IPS DF 4.7 (cell line): Measurements from ENCODE around the gene ORAI1.
A peak's percentile ranks its signal among the peaks of the same experiment; 100 is the strongest.
"Not testable (repeated sequence)": the region's sequence is repeated elsewhere in the genome, so short reads cannot be mapped to it uniquely, and the experiment has no call there.

Source experiments
- DNase-seq: peaks from one replicate; pipeline ENCODE4 v3.0.0-alpha.2; 2013; ENCODE audit warnings: low spot score; ENCODE audit errors: extremely low read depth

ORAI1 gene

DNA sequence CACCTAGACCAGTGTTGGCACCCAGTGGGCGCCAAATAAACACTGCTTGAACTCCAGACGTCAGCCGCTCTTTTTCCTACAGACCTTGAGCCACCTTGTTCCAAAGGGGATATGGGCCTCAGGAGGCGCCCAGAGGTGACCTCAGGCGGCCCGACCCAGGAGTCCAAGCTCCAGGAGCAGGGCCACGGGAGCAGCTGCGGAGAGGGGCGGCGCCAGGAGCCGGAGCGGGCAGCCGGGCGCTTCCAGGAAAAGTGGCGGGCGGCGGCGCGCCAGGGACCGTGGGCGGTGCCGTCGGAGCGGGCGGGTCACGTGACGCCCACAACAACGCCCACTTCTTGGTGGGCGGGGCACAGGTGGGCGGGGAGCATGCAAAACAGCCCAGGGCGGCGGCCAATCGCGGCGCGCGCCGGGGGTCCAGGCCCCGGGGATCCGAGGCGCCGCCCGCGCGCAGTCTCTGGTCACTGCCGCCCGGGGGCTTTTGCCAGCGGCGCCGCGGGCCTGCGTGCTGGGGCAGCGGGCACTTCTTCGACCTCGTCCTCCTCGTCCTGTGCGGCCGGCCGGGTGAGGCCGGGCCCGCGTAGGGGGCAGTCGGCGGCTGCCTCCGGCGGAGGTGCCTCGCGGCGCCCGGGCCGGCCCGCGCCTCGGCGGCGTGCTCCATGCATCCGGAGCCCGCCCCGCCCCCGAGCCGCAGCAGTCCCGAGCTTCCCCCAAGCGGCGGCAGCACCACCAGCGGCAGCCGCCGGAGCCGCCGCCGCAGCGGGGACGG lies at the start of gene ORAI1:
TSS of gene ORAI1 (plus strand) at position 444 of the 766 bp plus-strand sequence.
- no peak for DNase-seq

DNA sequence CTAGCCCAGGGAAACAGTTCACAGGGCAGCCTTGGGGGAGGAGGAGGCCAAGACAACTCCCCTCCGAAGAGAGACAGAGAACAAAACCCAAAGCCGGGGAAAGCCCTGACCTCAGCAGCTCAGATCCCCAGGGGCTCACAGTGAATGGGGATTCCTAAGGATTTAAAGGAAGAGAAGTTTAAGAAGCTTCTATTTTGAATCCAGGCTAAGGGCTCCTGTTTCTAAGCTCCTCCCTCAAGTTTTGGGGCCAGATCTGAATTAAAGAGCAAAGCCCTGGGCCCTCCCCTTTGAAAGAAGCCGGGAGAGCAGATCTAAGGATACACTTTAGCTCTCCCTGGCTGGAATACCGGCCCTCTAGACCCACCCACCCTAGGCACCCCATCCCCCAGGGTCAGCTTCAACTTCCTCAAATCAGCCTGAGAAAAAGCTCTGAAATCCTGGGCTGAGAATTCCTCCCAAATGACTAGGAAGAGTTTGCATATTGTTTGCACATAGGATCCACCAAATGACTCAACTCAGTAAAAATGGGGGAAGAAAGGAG lies 49.4 kb upstream of the ORAI1 start:
- DNase-seq: no peak

GRCh38 chr12:121577443-121578180 lies 48.7 kb upstream of the ORAI1 start:
- no peak for DNase-seq

DNA sequence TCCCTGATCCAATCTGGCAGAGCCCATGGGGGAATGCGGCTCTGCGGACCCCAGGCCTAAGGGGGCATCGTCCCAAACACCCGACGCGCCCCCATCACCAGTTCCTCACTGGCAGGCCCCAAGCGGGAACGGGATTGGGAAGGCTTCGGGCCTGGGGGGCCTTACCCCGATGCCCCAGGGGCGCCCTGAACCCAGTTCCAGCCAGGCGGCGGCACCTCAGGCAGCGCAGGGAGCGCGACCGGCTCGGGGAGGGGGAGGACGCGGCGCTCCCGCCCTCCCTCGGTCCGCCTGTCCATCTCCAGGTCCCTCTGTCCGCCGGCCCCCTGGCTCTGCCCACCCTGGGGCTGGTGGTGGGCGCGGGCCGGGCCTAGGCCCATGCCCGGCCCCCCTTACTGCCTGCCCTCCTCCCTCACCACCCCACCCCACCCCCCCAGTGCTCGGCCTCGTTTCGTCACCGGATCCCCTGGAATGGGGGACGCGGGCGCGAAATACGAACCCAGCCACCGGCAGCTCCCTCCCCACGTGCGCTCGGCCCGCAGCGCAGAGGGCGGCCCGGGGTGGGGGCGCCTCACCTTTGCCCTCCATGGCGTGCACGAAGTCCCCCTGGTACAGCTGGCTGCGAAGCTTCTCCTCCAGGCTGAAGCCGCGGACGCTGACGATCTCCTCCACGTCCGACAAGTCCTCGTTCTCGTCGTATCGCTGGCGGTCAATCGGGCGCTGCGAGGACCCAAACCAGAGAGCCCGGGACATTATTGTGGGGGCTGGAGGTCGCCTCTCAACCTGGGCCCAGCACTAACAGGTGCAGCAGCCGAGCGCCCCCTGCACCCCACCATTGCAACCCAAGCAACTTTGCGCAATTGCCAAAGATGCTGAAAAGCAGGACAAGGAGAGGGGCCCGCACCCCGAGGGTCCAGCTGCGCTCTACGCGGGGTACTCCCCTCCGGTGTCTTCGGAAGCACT lies 47.8 kb upstream of the ORAI1 start:
- no peak for DNase-seq

DNA sequence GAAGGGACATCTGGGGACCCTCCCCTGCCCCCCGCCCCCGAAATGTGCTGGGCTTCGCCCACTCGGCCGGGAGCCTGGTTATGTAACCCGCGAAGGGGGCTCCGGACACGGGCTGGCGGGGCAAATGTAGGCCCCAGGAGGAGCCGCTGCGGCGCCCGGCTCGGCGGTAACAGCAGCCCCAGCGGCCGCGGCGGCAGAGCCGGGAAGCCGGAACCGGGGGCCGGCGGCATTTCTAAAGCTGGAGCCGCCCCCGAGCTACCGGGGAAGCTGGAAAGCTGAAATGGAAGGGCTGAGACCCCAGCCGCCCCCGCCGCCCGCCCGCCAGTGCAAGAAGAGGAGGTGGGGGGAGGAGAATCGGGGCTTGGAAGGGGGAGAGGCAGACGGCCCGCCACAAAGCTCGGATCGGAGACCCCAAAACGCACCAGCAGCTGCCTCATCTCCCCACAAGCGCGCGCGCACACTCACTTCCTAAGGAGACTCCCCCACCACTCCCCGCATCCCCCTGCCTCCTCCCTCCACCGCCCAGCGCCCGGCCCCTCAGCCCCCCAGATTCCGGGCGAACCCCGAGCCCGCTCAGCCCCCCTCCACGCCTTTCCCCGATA lies 47.0 kb upstream of the ORAI1 start:
- no peak for DNase-seq

- no peak for DNase-seq
These were observed 46.1 kb upstream of the ORAI1 start for GRCh38 chr12:121579981-121580868.

GRCh38 chr12:121580959-121581685 lies 45.2 kb upstream of the ORAI1 start, which contains the start of gene KDM2B:
Gene KDM2B (minus strand): TSS chr12:121581023. CDS start chr12:121580911, 112 bp downstream.
- no peak for DNase-seq

GRCh38 chr12:121581686-121582429 lies 44.5 kb upstream of the ORAI1 start:
- no peak for DNase-seq

GRCh38 chr12:121582583-121583333 lies 43.6 kb upstream of the ORAI1 start:
- DNase-seq: peak; percentile 96

- not testable (repeated sequence) for DNase-seq
These were observed 43.0 kb upstream of the ORAI1 start for GRCh38 chr12:121583334-121583661.

GRCh38 chr12:121584885-121585284 lies 41.4 kb upstream of the ORAI1 start:
- not testable (repeated sequence) for DNase-seq

- no peak for DNase-seq
These were observed 35.7 kb upstream of the ORAI1 start for GRCh38 chr12:121590476-121591143.

- DNase-seq: no peak
These were observed 34.0 kb upstream of the ORAI1 start for GRCh38 chr12:121592320-121592719.

- DNase-seq: no peak
These were observed 30.8 kb upstream of the ORAI1 start for GRCh38 chr12:121595520-121595919.

DNA sequence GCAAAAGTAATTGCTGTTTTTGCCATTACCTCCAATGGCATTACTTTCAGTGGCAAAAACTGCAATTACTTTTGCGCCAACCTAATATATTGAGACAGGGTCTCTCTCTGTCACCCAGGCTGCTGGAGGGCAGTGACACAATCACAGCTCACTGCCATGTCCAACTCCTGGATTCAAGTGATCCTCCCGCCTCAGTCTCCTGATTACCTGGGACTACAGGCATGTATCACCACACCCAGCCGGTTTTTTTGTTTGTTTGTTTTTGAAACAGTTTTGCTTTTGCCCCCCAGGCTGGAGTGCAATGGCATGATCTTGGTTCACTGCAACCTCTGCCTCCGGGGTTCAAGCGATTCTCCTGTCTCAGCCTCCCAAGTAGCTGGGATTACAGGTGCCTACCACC lies 29.8 kb upstream of the ORAI1 start:
- DNase-seq: no peak

DNA sequence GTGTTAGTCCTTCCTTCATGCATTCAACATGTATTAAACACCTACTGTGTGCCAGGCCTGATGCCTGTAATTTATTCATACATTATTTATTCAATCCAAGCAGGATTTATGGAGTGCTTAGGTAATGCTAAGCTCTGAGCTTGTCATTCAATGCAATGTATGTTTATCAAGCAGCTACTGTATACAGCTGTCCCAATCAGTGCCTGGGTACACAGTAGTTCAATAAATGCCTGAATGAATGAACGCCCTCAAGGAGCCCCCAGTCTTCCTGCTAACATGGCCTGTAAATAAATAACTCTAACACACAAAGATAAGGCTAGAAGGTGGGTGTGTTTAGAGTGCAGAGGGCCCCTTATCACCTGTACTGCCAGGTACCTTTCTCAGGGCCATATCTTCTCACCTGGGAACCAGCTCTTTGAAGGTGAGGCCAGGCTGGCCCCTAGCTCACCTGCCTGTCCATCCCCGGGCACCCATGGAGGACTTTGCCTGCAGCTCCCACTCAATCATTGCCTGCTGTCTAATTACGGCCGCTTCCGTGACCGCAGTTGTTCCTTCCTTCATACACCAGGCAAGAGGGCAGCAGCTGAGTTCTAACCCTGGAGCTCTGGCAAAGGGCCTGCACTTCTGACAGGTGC lies 25.5 kb upstream of the ORAI1 start:
- no peak for DNase-seq

DNA sequence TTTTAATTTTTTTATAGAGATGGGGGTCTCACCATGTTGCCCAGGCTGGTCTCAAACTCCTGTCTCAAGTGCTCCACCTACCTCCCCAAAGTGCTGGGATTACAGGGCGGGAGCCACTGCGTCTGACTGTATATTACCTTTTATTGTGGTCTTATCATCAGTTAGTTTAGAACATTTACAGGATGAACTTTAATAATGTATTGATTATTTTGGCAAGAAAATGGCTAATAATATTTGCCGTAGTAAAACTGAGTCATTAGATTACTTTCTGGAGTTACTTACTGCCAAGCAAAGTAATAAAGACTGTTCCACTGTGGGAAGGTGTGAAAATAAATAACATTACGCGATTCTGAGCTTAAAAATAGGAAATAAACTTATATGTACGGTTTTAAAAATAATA lies 23.6 kb upstream of the ORAI1 start:
- DNase-seq: no peak
